PFSK-1 (cell line): ENCODE data around the gene FAM217B.

ENCODE experiments used
- POLR2AphosphoS5 ChIP-seq: IDR thresholded peaks from 2 replicates; pipeline ENCODE4 v1.6.1; 2012; ENCODE audit warnings: low read depth, mild to moderate bottlenecking, control low read depth, low read length, moderate library complexity
- REST ChIP-seq, 2 experiments: IDR thresholded peaks; 2 replicates each; pipeline versions ENCODE4 v1.6.1 to v1.8.0; 2011 to 2012; ENCODE audit warnings: low read depth in 2 of 2, low read length in 2 of 2, control low read depth in 1 of 2, inconsistent platforms in 1 of 2, mild to moderate bottlenecking in 1 of 2, moderate library complexity in 1 of 2; ENCODE audit not compliant: insufficient read depth in 1 of 2

- TF ChIP-seq POLR2AphosphoS5 (no peak), REST (IDR thresholded peaks at IDR 0.05; ENCODE audit: insufficient read depth in 1 of 2, low read depth in 2 of 2, low read length in 2 of 2) (no peak)
Observed at GRCh38 chr20:59944726-59945125, 4.5 kb downstream of the FAM217B start.
